IMR-90 (cell line): ENCODE measurements around the gene GALNT8. TPM values are rescaled to one million over a fixed set of nuclear protein-coding genes. Genes with fewer than 3 reads are reported as not detected.

ENCODE experiments used
- ATAC-seq: fragments of 200-7000 bp; cut with Tn5 transposase; 2 replicates; pipeline ENCODE4 v1.9.1; 2020; ENCODE audit warnings: low read depth, mild to moderate bottlenecking, moderate library complexity
- BruUV-seq: library from RNA; stranded (reverse); fragments of 400-500 nt; replicated peaks from 2 replicates; lab custom pipeline; 2021; lab: Mats Ljungman, UMichigan
- CTCF ChIA-PET: fragments of 300-600 bp; formaldehyde crosslinking; extraction: SDS; loops from one replicate; lab custom pipeline; 2021; ENCODE audit warnings: antibody characterized with exemption; lab: Yijun Ruan, JAX
- POLR2A ChIA-PET: fragments of 300-600 bp; sonication (Branson Sonifier 250); formaldehyde crosslinking; loops from one replicate; lab custom pipeline; 2022; ENCODE audit warnings: antibody characterized with exemption; ENCODE audit not compliant: unreplicated experiment; lab: Charles Lee
- DNase-seq: peaks from one replicate; pipeline ENCODE4 v3.0.0; 2013
- H2AFZ ChIP-seq: replicated peaks from 2 replicates; pipeline ENCODE3; 2013; ENCODE audit warnings: low read length, mild to moderate bottlenecking; ENCODE audit not compliant: poor library complexity
- H2AK5ac ChIP-seq: 2 replicates; pipeline ENCODE4 v1.6.1; 2013; ENCODE audit warnings: low read depth, low read length, inconsistent platforms
- H2AK9ac ChIP-seq: replicated peaks from 2 replicates; pipeline ENCODE3; 2013; ENCODE audit warnings: mild to moderate bottlenecking, low read depth, low read length, moderate library complexity; ENCODE audit not compliant: poor library complexity
- H2BK120ac ChIP-seq: 2 replicates; pipeline ENCODE4 v1.6.1; 2013; ENCODE audit warnings: low read depth, low read length, inconsistent platforms
- H2BK15ac ChIP-seq: 3 replicates; pipeline ENCODE4 v1.6.1; 2013; ENCODE audit warnings: low read depth, low read length, inconsistent platforms
- H2BK20ac ChIP-seq: 2 replicates; pipeline ENCODE4 v1.6.1; 2013; ENCODE audit warnings: low read depth, mild to moderate bottlenecking, inconsistent platforms, low read length, moderate library complexity
- H2BK5ac ChIP-seq: 2 replicates; pipeline ENCODE4 v1.6.1; 2013; ENCODE audit warnings: mild to moderate bottlenecking, low read depth, low read length, inconsistent platforms; ENCODE audit not compliant: poor library complexity, severe bottlenecking
- H3K14ac ChIP-seq: replicated peaks from 2 replicates; pipeline ENCODE4 v1.6.1; 2013; ENCODE audit warnings: low read depth, low read length, inconsistent platforms
- H3K18ac ChIP-seq: 2 replicates; pipeline ENCODE4 v1.6.1; 2013; ENCODE audit warnings: low read depth, low read length, control low read depth
- H3K23ac ChIP-seq: 2 replicates; pipeline ENCODE4 v1.6.1; 2013; ENCODE audit warnings: low read depth, low read length, inconsistent platforms
- H3K27ac ChIP-seq: 2 replicates; pipeline ENCODE4 v1.5.1; 2013; ENCODE audit warnings: mild to moderate bottlenecking, control low read depth, low read length; ENCODE audit not compliant: insufficient read depth
- H3K27me3 ChIP-seq: 2 replicates; pipeline ENCODE4 v1.6.1; 2013; ENCODE audit warnings: low read length; ENCODE audit not compliant: control insufficient read depth, insufficient read depth
- H3K36me3 ChIP-seq: 2 replicates; pipeline ENCODE4 v1.6.1; 2013; ENCODE audit warnings: low read length, mixed read lengths; ENCODE audit not compliant: control insufficient read depth, insufficient read depth
- H3K4ac ChIP-seq: 2 replicates; pipeline ENCODE4 v1.6.1; 2013; ENCODE audit warnings: low read depth, low read length, inconsistent platforms
- H3K4me1 ChIP-seq: 2 replicates; pipeline ENCODE4 v1.6.1; 2013; ENCODE audit warnings: low read length, mixed read lengths; ENCODE audit not compliant: control insufficient read depth, insufficient read depth
- H3K4me2 ChIP-seq: 2 replicates; pipeline ENCODE4 v1.6.1; 2013; ENCODE audit warnings: low read depth, mild to moderate bottlenecking, control low read depth, low read length, moderate library complexity
- H3K4me3 ChIP-seq: 2 replicates; pipeline ENCODE4 v1.5.1; 2013; ENCODE audit warnings: low read depth, mild to moderate bottlenecking, control low read depth, low read length, moderate library complexity; ENCODE audit not compliant: insufficient read depth
- H3K56ac ChIP-seq: 2 replicates; pipeline ENCODE4 v1.6.1; 2013; ENCODE audit warnings: low read length, inconsistent platforms; ENCODE audit not compliant: insufficient read depth; ENCODE audit errors: extremely low read depth
- H3K79me1 ChIP-seq, 2 experiments: 2 replicates each; pipeline ENCODE4 v1.6.1; 2013; ENCODE audit warnings: low read length in 2 of 2, inconsistent platforms in 1 of 2, low read depth in 1 of 2
- H3K9ac ChIP-seq: 2 replicates; pipeline ENCODE4 v1.6.1; 2013; ENCODE audit warnings: low read depth, low read length, control low read depth
- H3K9me1 ChIP-seq: 2 replicates; pipeline ENCODE4 v1.6.1; 2013; ENCODE audit warnings: low read length, inconsistent platforms; ENCODE audit not compliant: insufficient read depth
- H3K9me3 ChIP-seq: 2 replicates; pipeline ENCODE4 v1.6.1; 2013; ENCODE audit warnings: low read length; ENCODE audit not compliant: control insufficient read depth, insufficient read depth
- H4K20me1 ChIP-seq: 2 replicates; pipeline ENCODE4 v1.6.1; 2013; ENCODE audit warnings: low read length, inconsistent platforms; ENCODE audit not compliant: insufficient read depth
- H4K5ac ChIP-seq: 2 replicates; pipeline ENCODE4 v1.6.1; 2013; ENCODE audit warnings: mild to moderate bottlenecking, low read depth, low read length, control low read depth
- H4K8ac ChIP-seq, 2 experiments: 2 replicates each; pipeline ENCODE4 v1.6.1; 2013; ENCODE audit warnings: low read depth in 2 of 2, low read length in 2 of 2, control low read depth in 1 of 2, inconsistent platforms in 1 of 2
- H4K91ac ChIP-seq: 2 replicates; pipeline ENCODE4 v1.6.1; 2013; ENCODE audit warnings: low read depth, low read length, inconsistent platforms; ENCODE audit not compliant: insufficient read depth
- BHLHE40 ChIP-seq: fragments of 150-350 bp; IDR thresholded peaks from 2 replicates; pipeline ENCODE4 v1.6.1; 2016; ENCODE audit warnings: mild to moderate bottlenecking, low read depth, low read length
- CEBPB ChIP-seq: IDR thresholded peaks from 2 replicates; pipeline ENCODE4 v1.6.1; 2012; ENCODE audit warnings: low read depth, low read length, improper control_type of control experiment
- CHD1 ChIP-seq: IDR thresholded peaks from 2 replicates; pipeline ENCODE4 v1.6.1; 2012; ENCODE audit warnings: low read depth, low read length, improper control_type of control experiment
- CTCF ChIP-seq: conservative IDR thresholded peaks from 2 replicates; pipeline ENCODE4 v1.5.1; 2012; ENCODE audit warnings: mild to moderate bottlenecking, low read depth, low read length, improper control_type of control experiment
- FOS ChIP-seq: fragments of 150-350 bp; IDR thresholded peaks from 2 replicates; pipeline ENCODE4 v1.6.1; 2016; ENCODE audit warnings: low read depth, low read length
- MAFK ChIP-seq: IDR thresholded peaks from 2 replicates; pipeline ENCODE4 v1.6.1; 2012; ENCODE audit warnings: low read depth, low read length, improper control_type of control experiment
- MXI1 ChIP-seq: IDR thresholded peaks from 2 replicates; pipeline ENCODE4 v1.6.1; 2012; ENCODE audit warnings: low read depth, mild to moderate bottlenecking, low read length, moderate library complexity, borderline replicate concordance
- POLR2A ChIP-seq: IDR thresholded peaks from 2 replicates; pipeline ENCODE4 v1.6.1; 2012; ENCODE audit warnings: mild to moderate bottlenecking, low read depth, low read length
- RAD21 ChIP-seq: IDR thresholded peaks from 2 replicates; pipeline ENCODE4 v1.6.1; 2012; ENCODE audit warnings: low read length, improper control_type of control experiment
- RCOR1 ChIP-seq: IDR thresholded peaks from 2 replicates; pipeline ENCODE4 v1.6.1; 2012; ENCODE audit warnings: mild to moderate bottlenecking, low read length, improper control_type of control experiment; ENCODE audit not compliant: insufficient replicate concordance
- USF2 ChIP-seq: fragments of 150-350 bp; IDR thresholded peaks from 2 replicates; pipeline ENCODE4 v1.6.1; 2017; ENCODE audit warnings: mild to moderate bottlenecking, antibody characterized with exemption, low read length, low read depth
- dilution Hi-C: fragments of 300-500 bp; cut with HindIII; formaldehyde crosslinking; loops from one replicate; pipeline ENCODE4 v1.14.3; 2018; ENCODE audit warnings: low sequenced_read_pairs; ENCODE audit not compliant: unreplicated experiment
- in situ Hi-C: fragments of 300-500 bp; cut with MboI; formaldehyde crosslinking; loops from 3 replicates; pipeline ENCODE4 v1.14.3; 2019; ENCODE audit warnings: low sequenced_read_pairs, inconsistent platforms, mixed read lengths
- intact Hi-C: fragments of 100-400 bp; cut with micrococcal nuclease; formaldehyde crosslinking; loops from 2 replicates; pipeline ENCODE4 v1.10.0; 2022
- polyA plus RNA-seq, 3 experiments: library from polyadenylated mRNA; depleted of rRNA; stranded (reverse); fragments of >200 nt; gene quantifications; 2 replicates each; pipeline ENCODE4 v1.2.3, GENCODE V29; 2012; ENCODE audit warnings: low replicate concordance in 1 of 3
- total RNA-seq: library from RNA; depleted of rRNA; stranded (reverse); fragments of >200 nt; gene quantifications from 2 replicates; pipeline ENCODE4 v1.2.3, GENCODE V29; 2012
- TF ChIP-seq, protein P1 (sequence below): fragments of 150-350 bp; IDR thresholded peaks from 2 replicates; pipeline ENCODE4 v1.6.1; 2016; ENCODE audit warnings: low read depth, mild to moderate bottlenecking, low read length, moderate library complexity, borderline replicate concordance

The GALNT8 gene
- total and polyA plus RNA-seq, 2 of the 4 experiments (the other 2 are of a cell fraction), result not detected

DNA sequence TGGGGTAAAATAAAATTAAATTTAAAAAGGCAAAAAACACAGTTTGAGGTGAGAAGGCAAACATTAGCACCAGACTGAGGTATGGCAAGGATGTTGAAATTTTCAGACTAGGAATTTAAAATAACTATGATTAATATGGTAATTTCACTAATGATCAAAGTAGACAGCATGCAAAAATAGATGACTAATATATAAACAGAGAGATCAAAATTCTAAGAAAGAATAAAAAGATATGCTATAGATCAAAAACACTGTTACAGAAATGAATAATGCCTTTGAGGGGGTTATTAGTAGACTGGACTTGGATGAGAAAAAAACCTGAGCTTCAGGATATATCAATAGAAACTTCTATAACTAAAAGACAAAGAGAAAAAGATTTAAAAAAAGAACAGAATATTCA, 14.4 kb upstream of the GALNT8 start:
- no peak overlapping the region for H2BK5ac ChIP-seq
- no peak overlapping the region for H2BK120ac ChIP-seq
- in situ Hi-C loops, result no loop called here

More for the DNA sequence above, 14.4 kb upstream of the GALNT8 start:
- no peak for ATAC-seq
- no peak overlapping the region for H2AK9ac ChIP-seq
- H3K27me3 ChIP-seq, result no peaks in the 10 kb centered on the region
- no peak overlapping the region for H2AFZ ChIP-seq
- DNase-seq, result no peak
- no peak overlapping the region for H4K8ac ChIP-seq
- intact Hi-C loops, result no loop called here
- no peak overlapping the region for H2BK20ac ChIP-seq
- TF ChIP-seq RAD21 (no peak), USF2 (no peak), CEBPB (no peak), CTCF (no peak), CHD1 (no peak), MAFK (no peak), POLR2A (no peak), RCOR1 (no peak), MXI1 (no peak), BHLHE40 (no peak), FOS (no peak)
- TF ChIP-seq, protein P1, sequence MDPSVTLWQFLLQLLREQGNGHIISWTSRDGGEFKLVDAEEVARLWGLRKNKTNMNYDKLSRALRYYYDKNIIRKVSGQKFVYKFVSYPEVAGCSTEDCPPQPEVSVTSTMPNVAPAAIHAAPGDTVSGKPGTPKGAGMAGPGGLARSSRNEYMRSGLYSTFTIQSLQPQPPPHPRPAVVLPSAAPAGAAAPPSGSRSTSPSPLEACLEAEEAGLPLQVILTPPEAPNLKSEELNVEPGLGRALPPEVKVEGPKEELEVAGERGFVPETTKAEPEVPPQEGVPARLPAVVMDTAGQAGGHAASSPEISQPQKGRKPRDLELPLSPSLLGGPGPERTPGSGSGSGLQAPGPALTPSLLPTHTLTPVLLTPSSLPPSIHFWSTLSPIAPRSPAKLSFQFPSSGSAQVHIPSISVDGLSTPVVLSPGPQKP, result no peak
- H3K79me1 ChIP-seq, result no peaks in the 10 kb centered on the region
- H2AK5ac ChIP-seq, result no peak overlapping the region
- POLR2A ChIA-PET, result no interaction called here
- no peak overlapping the region for H3K4me2 ChIP-seq
- no peak overlapping the region for H4K5ac ChIP-seq
- H3K14ac ChIP-seq, result no peak overlapping the region
- H3K4me3 ChIP-seq, result no peak overlapping the region
- CTCF ChIA-PET, result no interaction called here
- dilution Hi-C loops, result no loop called here
- H3K9me1 ChIP-seq, result no peaks in the 10 kb centered on the region
- no peak overlapping the region for H3K9ac ChIP-seq
- no peaks in the 10 kb centered on the region for H3K4me1 ChIP-seq
- no peaks in the 10 kb centered on the region for H3K36me3 ChIP-seq
- no peak overlapping the region for H3K56ac ChIP-seq
- H3K4ac ChIP-seq, result no peak overlapping the region
- no TSS peak for BruUV-seq
- H2BK15ac ChIP-seq, result no peak overlapping the region
- no peak overlapping the region for H3K23ac ChIP-seq
- no peaks in the 10 kb centered on the region for H3K9me3 ChIP-seq
- H3K27ac ChIP-seq, result no peak overlapping the region
- no peak overlapping the region for H3K18ac ChIP-seq
- no peaks in the 10 kb centered on the region for H4K20me1 ChIP-seq
- H4K91ac ChIP-seq, result no peak overlapping the region
